Measurements from ENCODE around the gene EYA3.

GRCh38 chr1:28031173-28031572 lies 57.2 kb downstream of the EYA3 start:
- no peak for TF ChIP-seq CTCF (IDR thresholded peaks at IDR 0.05; ENCODE audit: low read depth, low read length, poor library complexity, severe bottlenecking)
- TF ChIP-seq EZH2phosphoT487 (IDR thresholded peaks at IDR 0.05; ENCODE audit: borderline replicate concordance, low read length) = no peak

Data from DOHH2 (cell line).